Measurements from ENCODE around the gene CCN2.

- TF ChIP-seq, protein P1, sequence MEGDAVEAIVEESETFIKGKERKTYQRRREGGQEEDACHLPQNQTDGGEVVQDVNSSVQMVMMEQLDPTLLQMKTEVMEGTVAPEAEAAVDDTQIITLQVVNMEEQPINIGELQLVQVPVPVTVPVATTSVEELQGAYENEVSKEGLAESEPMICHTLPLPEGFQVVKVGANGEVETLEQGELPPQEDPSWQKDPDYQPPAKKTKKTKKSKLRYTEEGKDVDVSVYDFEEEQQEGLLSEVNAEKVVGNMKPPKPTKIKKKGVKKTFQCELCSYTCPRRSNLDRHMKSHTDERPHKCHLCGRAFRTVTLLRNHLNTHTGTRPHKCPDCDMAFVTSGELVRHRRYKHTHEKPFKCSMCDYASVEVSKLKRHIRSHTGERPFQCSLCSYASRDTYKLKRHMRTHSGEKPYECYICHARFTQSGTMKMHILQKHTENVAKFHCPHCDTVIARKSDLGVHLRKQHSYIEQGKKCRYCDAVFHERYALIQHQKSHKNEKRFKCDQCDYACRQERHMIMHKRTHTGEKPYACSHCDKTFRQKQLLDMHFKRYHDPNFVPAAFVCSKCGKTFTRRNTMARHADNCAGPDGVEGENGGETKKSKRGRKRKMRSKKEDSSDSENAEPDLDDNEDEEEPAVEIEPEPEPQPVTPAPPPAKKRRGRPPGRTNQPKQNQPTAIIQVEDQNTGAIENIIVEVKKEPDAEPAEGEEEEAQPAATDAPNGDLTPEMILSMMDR (IDR thresholded peaks at IDR 0.05), result no peak
- TF ChIP-seq POLR2A (IDR thresholded peaks at IDR 0.05), result no peak
Observed at GRCh38 chr6:131982740-131983259, 31.6 kb upstream of the CCN2 start.

All from adrenal gland (tissue), 5 donors.